Measurements from ENCODE around the gene THSD1. TPM values are rescaled to one million over a fixed set of nuclear protein-coding genes. Genes with fewer than 3 reads are reported as not detected.

The THSD1 gene
- polyA plus RNA-seq, 2 of the 4 experiments (the other 2 are of a cell fraction), result 5.4 to 6.1 TPM

DNA sequence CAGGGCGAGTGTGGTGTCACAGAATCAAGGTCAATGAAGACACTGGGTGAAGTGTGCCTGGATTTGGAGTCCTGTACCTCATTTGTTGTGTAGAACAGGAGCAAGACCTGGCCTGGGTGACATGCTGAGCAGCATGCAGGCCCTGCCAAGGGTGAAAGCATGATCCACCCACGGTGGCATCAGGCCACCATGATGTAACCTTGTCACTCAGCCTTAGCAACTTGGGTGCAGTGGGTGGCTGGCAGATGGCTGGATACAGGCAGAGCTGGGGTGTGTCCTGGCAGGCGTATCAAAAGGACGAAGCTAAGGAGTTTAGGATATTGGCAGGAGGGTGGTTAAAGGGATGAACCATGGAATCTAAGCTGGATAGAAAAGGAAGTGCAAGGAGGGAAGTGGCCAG, 10.3 kb downstream of the THSD1 start:
- no peaks in the 10 kb centered on the region for H3K4me1 ChIP-seq
- no peak for DNase-seq (ENCODE audit: low read depth in 1 of 2, low spot score in 1 of 2)
- TF ChIP-seq JUNB (IDR thresholded peaks at IDR 0.05) (no peak), MAFK (IDR thresholded peaks at IDR 0.05; ENCODE audit: partially characterized antibody) (no peak), CEBPB (IDR thresholded peaks at IDR 0.05) (no peak), ZSCAN20 (CRISPR knock-in tag; IDR thresholded peaks at IDR 0.05) (no peak), SREBF2 (IDR thresholded peaks at IDR 0.05) (no peak), KDM1A (IDR thresholded peaks at IDR 0.05; ENCODE audit: low read depth) (no peak), EHMT2 (IDR thresholded peaks at IDR 0.05; ENCODE audit: low read depth) (no peak), SMC3 (IDR thresholded peaks at IDR 0.05) (no peak)
- TF ChIP-seq, protein P1, sequence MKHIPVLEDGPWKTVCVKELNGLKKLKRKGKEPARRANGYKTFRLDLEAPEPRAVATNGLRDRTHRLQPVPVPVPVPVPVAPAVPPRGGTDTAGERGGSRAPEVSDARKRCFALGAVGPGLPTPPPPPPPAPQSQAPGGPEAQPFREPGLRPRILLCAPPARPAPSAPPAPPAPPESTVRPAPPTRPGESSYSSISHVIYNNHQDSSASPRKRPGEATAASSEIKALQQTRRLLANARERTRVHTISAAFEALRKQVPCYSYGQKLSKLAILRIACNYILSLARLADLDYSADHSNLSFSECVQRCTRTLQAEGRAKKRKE (CRISPR knock-in tag; IDR thresholded peaks at IDR 0.05; ENCODE audit: low read depth), result no peak
- no peak overlapping the region for H3K27ac ChIP-seq
- 71% methylated on average over 4 of the region's 4 CpGs for WGBS (ENCODE audit: missing lambda C conversion rate)
- ATAC-seq, result no peak
- no peak overlapping the region for H3K4me3 ChIP-seq
- no peak for FAIRE-seq
- ChIA-PET POLR2A (no interaction called here), CTCF (no interaction called here)
- H3K4me2 ChIP-seq, result no peak overlapping the region
- H3K9me3 ChIP-seq, result no peaks in the 10 kb centered on the region

DNA sequence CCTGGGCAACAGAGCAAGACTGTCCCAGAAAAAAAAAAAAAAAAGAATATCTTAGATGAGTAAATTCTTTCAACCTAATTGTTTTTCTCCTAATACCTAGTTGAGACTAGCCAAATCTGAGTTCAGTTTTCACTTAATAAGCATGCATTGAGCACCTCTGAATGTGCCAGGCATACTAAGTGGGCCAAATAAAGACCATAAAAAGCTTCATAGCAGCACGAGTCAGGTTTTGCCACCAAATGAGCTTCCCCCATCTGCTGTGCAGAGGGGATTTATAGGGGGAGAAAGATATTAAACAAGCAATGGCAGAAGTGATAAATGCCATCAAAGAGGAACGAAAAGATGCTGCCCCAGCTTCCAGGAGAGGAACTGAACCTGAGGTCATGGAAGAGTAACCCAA, 11.4 kb downstream of the THSD1 start:
- TF ChIP-seq, protein P2, sequence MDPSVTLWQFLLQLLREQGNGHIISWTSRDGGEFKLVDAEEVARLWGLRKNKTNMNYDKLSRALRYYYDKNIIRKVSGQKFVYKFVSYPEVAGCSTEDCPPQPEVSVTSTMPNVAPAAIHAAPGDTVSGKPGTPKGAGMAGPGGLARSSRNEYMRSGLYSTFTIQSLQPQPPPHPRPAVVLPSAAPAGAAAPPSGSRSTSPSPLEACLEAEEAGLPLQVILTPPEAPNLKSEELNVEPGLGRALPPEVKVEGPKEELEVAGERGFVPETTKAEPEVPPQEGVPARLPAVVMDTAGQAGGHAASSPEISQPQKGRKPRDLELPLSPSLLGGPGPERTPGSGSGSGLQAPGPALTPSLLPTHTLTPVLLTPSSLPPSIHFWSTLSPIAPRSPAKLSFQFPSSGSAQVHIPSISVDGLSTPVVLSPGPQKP (IDR thresholded peaks at IDR 0.05; ENCODE audit: low read depth, low read length), result no peak
- TF ChIP-seq RCOR1 (IDR thresholded peaks at IDR 0.05; ENCODE audit: low read depth, low read length), result no peak
- TF ChIP-seq, protein P3, sequence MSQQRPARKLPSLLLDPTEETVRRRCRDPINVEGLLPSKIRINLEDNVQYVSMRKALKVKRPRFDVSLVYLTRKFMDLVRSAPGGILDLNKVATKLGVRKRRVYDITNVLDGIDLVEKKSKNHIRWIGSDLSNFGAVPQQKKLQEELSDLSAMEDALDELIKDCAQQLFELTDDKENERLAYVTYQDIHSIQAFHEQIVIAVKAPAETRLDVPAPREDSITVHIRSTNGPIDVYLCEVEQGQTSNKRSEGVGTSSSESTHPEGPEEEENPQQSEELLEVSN (IDR thresholded peaks at IDR 0.05; ENCODE audit: borderline replicate concordance, low read depth), result no peak
- no peak for TF ChIP-seq ZC3H11A (IDR thresholded peaks at IDR 0.05)
- TF ChIP-seq NR3C1 (IDR thresholded peaks at IDR 0.05), result no peak
- no peak for TF ChIP-seq CBX2 (IDR thresholded peaks at IDR 0.05; ENCODE audit: borderline replicate concordance, low read depth)
- TF ChIP-seq RARB (CRISPR knock-in tag; IDR thresholded peaks at IDR 0.05), result no peak
- TF ChIP-seq FOSB (CRISPR knock-in tag; IDR thresholded peaks at IDR 0.05), result no peak
- no peak for TF ChIP-seq TP53 (CRISPR knock-in tag; IDR thresholded peaks at IDR 0.05)
- TF ChIP-seq ESRRA (IDR thresholded peaks at IDR 0.05; ENCODE audit: borderline replicate concordance, low read length), result no peak
- TF ChIP-seq KDM1A (IDR thresholded peaks at IDR 0.05; ENCODE audit: low read depth), result no peak
- TF ChIP-seq, protein P4, sequence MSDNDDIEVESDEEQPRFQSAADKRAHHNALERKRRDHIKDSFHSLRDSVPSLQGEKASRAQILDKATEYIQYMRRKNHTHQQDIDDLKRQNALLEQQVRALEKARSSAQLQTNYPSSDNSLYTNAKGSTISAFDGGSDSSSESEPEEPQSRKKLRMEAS (IDR thresholded peaks at IDR 0.05), result no peak
- no peak for TF ChIP-seq SMC3 (IDR thresholded peaks at IDR 0.05)
- no peak for TF ChIP-seq PHF8 (IDR thresholded peaks at IDR 0.05; ENCODE audit: borderline replicate concordance, low read depth)
- ChIA-PET CTCF (no interaction called here), POLR2A (no interaction called here)
- no peak overlapping the region for H3K27ac ChIP-seq
- H3K4me3 ChIP-seq, result no peak overlapping the region
- no peaks in the 10 kb centered on the region for H3K4me1 ChIP-seq
- FAIRE-seq (no peak), ATAC-seq (no peak), DNase-seq (ENCODE audit: low read depth in 1 of 2, low spot score in 1 of 2) (no peak)
- 79% methylated on average over 2 of the region's 2 CpGs for WGBS (ENCODE audit: missing lambda C conversion rate)
- H3K4me2 ChIP-seq, result no peak overlapping the region
- H3K9me3 ChIP-seq, result no peaks in the 10 kb centered on the region

DNA sequence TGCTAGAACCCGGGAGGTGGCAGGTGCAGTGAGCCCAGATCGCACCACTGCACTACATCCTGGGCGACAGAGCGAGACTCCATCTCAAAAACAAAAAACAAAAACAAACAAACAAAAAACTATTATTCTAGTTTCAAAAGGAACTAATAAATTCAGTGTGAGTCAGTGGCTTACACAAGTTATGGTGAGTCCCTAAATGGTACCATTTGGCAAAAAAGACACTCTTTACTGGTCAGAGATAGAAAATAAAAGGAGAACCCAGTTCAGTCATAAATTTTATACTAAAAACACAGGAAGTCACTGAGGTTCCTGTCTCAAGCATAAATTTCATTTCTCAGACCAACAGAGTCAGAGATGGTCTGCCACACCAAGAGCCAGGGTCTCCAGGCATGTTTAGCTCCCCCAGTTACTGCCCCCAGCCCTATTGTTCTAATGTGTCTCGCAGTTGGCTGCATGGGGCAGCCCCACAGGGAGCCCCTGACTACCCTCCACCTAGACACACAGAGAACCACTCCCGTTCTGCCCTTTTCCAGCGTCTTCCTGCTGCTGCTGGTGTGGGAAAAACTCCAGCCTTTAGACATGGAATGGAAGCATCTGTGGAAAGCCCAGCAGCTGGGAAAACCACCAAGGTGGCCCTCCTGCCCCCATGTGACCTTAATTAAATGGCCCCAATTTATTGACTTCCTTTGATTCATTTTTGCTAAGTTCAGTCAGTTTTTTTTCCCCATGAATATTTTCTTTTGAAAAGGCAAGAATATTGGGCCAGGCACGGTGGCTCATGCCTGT, 12.2 kb downstream of the THSD1 start:
- H3K27ac ChIP-seq, result no peak overlapping the region
- TF ChIP-seq KDM5A (IDR thresholded peaks at IDR 0.05) (no peak), EP300 (IDR thresholded peaks at IDR 0.05) (no peak), POLR2AphosphoS2 (conservative IDR thresholded peaks at IDR 0.05; ENCODE audit: low read length) (no peak), ZSCAN20 (CRISPR knock-in tag; IDR thresholded peaks at IDR 0.05) (no peak)
- TF ChIP-seq, protein P5, sequence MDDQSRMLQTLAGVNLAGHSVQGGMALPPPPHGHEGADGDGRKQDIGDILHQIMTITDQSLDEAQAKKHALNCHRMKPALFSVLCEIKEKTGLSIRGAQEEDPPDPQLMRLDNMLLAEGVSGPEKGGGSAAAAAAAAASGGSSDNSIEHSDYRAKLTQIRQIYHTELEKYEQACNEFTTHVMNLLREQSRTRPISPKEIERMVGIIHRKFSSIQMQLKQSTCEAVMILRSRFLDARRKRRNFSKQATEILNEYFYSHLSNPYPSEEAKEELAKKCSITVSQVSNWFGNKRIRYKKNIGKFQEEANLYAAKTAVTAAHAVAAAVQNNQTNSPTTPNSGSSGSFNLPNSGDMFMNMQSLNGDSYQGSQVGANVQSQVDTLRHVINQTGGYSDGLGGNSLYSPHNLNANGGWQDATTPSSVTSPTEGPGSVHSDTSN (IDR thresholded peaks at IDR 0.05), result no peak
- no peak overlapping the region for H3K4me3 ChIP-seq
- H3K4me1 ChIP-seq, result no peaks in the 10 kb centered on the region
- H3K4me2 ChIP-seq, result no peak overlapping the region
- H3K9me3 ChIP-seq, result no peaks in the 10 kb centered on the region
- 87% methylated on average over 8 of the region's 8 CpGs for WGBS (ENCODE audit: missing lambda C conversion rate)
- ATAC-seq (no peak), DNase-seq (ENCODE audit: low read depth in 1 of 2, low spot score in 1 of 2) (no peak), FAIRE-seq (no peak)
- ChIA-PET POLR2A (no interaction called here), CTCF (interaction anchor here (0.6 to 1.9 kb wide), 2 partner anchors 46 to 57 kb away, joined by 3 to 9 read pairs; partner anchors contain the start of gene VPS36)

Data from A549 (cell line).